Ascending aorta (tissue), 2 donors: Measurements from ENCODE around the gene TRABD2A. TPM values are rescaled to one million over a fixed set of nuclear protein-coding genes. Genes with fewer than 3 reads are reported as not detected.

ENCODE experiments used
- DNase-seq, 2 donors: peaks; one replicate each; pipeline ENCODE4 v3.0.0-alpha.2; 2019; ENCODE audit warnings: low spot score in 2 of 2
- H3K27ac ChIP-seq, 2 donors: fragments of 200-600 bp; sonication (generic); one replicate each; pipeline ENCODE4 v1.5.1; 2016 to 2017; ENCODE audit warnings: mild to moderate bottlenecking in 1 of 2
- H3K27me3 ChIP-seq: fragments of 200-600 bp; sonication (generic); one replicate; pipeline ENCODE4 v1.5.1; 2017
- H3K36me3 ChIP-seq, 2 donors: fragments of 200-600 bp; sonication (generic); one replicate each; pipeline ENCODE4 v1.5.1; 2016
- H3K4me1 ChIP-seq, 2 donors: fragments of 200-600 bp; sonication (generic); one replicate each; pipeline ENCODE4 v1.5.1; 2016 to 2017; ENCODE audit warnings: mild to moderate bottlenecking in 1 of 2
- H3K4me3 ChIP-seq, 2 donors: fragments of 200-600 bp; sonication (generic); one replicate each; pipeline ENCODE4 v1.5.1; 2016 to 2017; ENCODE audit warnings: mild to moderate bottlenecking in 1 of 2
- H3K9me3 ChIP-seq, 2 donors: fragments of 200-600 bp; sonication (generic); one replicate each; pipeline ENCODE4 v1.5.1; 2016
- CTCF ChIP-seq, 3 experiments: fragments of 200-600 bp in 2 of 3; fragments of 450-650 bp in 1 of 3; sonication (generic) in 2 of 3; IDR thresholded peaks; one replicate each; pipeline ENCODE4 v1.5.1; 2016 to 2019; ENCODE audit warnings: antibody characterized with exemption in 3 of 3, mild to moderate bottlenecking in 1 of 3, moderate library complexity in 1 of 3
- intact Hi-C: fragments of 100-400 bp; cut with DNase I; formaldehyde crosslinking; loops from one replicate; pipeline ENCODE4 v1.15.1; 2023
- total RNA-seq: library from RNA; depleted of rRNA; stranded (reverse); fragments of >200 nt; gene quantifications from one replicate; pipeline ENCODE4 v1.1.0, GENCODE V29; 2016

The TRABD2A gene
- total RNA-seq, 1 donor from 2014 or later: 1.1 TPM

- intact Hi-C loops: no loop called here
- no peaks in the 10 kb centered on the region for H3K9me3 ChIP-seq
- H3K4me3 ChIP-seq: no peak overlapping the region
- no peaks in the 10 kb centered on the region for H3K4me1 ChIP-seq
- DNase-seq: no peak
- no peak for TF ChIP-seq CTCF (IDR thresholded peaks at IDR 0.05)
- no peaks in the 10 kb centered on the region for H3K36me3 ChIP-seq
- no peak overlapping the region for H3K27ac ChIP-seq
- H3K27me3 ChIP-seq: no peaks in the 10 kb centered on the region
Measured at GRCh38 chr2:84817239-84817655, 63.6 kb downstream of the TRABD2A start.

- Histone ChIP-seq H3K27ac (no peak overlapping the region), H3K4me1 (no peaks in the 10 kb centered on the region), H3K36me3 (no peaks in the 10 kb centered on the region), H3K27me3 (no peaks in the 10 kb centered on the region), H3K4me3 (no peak overlapping the region), H3K9me3 (no peaks in the 10 kb centered on the region)
- TF ChIP-seq CTCF (IDR thresholded peaks at IDR 0.05): no peak
- DNase-seq: no peak
- intact Hi-C loops: no loop called here
Measured at GRCh38 chr2:84816426-84817026, 64.4 kb downstream of the TRABD2A start.

GRCh38 chr2:84815146-84815545 is 65.7 kb downstream of the TRABD2A start:
- Histone ChIP-seq H3K27me3 (no peaks in the 10 kb centered on the region), H3K4me1 (no peaks in the 10 kb centered on the region), H3K27ac (no peak overlapping the region), H3K9me3 (no peaks in the 10 kb centered on the region), H3K36me3 (no peaks in the 10 kb centered on the region), H3K4me3 (no peak overlapping the region)
- intact Hi-C loops: no loop called here
- DNase-seq: no peak
- TF ChIP-seq CTCF (IDR thresholded peaks at IDR 0.05): no peak

- H3K4me3 ChIP-seq: no peak overlapping the region
- no peak for DNase-seq
- intact Hi-C loops: no loop called here
- H3K9me3 ChIP-seq: no peaks in the 10 kb centered on the region
- peaks cover 0 to 3% of the 10 kb centered on the region in 2 donors for H3K4me1 ChIP-seq
- no peaks in the 10 kb centered on the region for H3K27me3 ChIP-seq
- no peak for TF ChIP-seq CTCF (IDR thresholded peaks at IDR 0.05)
- no peak overlapping the region for H3K27ac ChIP-seq
- H3K36me3 ChIP-seq: no peaks in the 10 kb centered on the region
Measured at GRCh38 chr2:84811839-84812431, 68.9 kb downstream of the TRABD2A start.

- H3K4me3 ChIP-seq: no peak overlapping the region
- intact Hi-C loops: no loop called here
- H3K4me1 ChIP-seq: peaks cover 0 to 6% of the 10 kb centered on the region in 2 donors
- TF ChIP-seq CTCF (IDR thresholded peaks at IDR 0.05): no peak
- H3K36me3 ChIP-seq: no peaks in the 10 kb centered on the region
- H3K27ac ChIP-seq: no peak overlapping the region
- no peaks in the 10 kb centered on the region for H3K27me3 ChIP-seq
- H3K9me3 ChIP-seq: no peaks in the 10 kb centered on the region
- no peak for DNase-seq
Measured at GRCh38 chr2:84808279-84808678, 72.6 kb downstream of the TRABD2A start.
